Measurements from ENCODE around the gene TRIM33.

DNA sequence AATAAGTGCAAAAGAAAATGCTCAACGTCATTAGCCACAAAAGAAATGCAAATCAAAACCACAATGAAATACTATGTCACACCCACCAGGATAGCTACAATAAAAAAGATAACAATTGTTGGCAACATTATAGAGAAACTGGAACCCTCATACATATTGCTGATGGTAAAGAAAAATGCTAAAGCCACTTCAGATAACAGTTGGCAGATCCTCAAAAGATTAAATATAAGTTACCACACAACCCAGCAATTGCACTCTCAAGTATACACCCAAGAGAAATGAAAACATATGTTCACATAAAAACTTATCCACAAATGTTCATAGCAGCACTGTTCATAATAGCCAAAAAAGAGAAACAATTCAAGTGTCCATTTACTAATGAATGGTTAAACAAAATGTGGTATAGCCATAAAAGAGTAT lies 20.7 kb downstream of the TRIM33 start:
- TF ChIP-seq, protein P1, sequence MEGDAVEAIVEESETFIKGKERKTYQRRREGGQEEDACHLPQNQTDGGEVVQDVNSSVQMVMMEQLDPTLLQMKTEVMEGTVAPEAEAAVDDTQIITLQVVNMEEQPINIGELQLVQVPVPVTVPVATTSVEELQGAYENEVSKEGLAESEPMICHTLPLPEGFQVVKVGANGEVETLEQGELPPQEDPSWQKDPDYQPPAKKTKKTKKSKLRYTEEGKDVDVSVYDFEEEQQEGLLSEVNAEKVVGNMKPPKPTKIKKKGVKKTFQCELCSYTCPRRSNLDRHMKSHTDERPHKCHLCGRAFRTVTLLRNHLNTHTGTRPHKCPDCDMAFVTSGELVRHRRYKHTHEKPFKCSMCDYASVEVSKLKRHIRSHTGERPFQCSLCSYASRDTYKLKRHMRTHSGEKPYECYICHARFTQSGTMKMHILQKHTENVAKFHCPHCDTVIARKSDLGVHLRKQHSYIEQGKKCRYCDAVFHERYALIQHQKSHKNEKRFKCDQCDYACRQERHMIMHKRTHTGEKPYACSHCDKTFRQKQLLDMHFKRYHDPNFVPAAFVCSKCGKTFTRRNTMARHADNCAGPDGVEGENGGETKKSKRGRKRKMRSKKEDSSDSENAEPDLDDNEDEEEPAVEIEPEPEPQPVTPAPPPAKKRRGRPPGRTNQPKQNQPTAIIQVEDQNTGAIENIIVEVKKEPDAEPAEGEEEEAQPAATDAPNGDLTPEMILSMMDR (IDR thresholded peaks at IDR 0.05 in 4 of 5, conservative IDR thresholded peaks at IDR 0.05 in 1 of 5): no peak
- TF ChIP-seq POLR2A (IDR thresholded peaks at IDR 0.05): no peak
